K562 (cell line): Measurements from ENCODE around the gene RALGAPA2. TPM values are rescaled to one million over a fixed set of nuclear protein-coding genes. Genes with fewer than 3 reads are reported as not detected.

Experiments
- ATF7 ChIP-seq: fragments of 450-650 bp; IDR thresholded peaks from 2 replicates; pipeline ENCODE4 v1.7.1; 2014; ENCODE audit warnings: mild to moderate bottlenecking, moderate library complexity
- CEBPB ChIP-seq: fragments of 450-650 bp; IDR thresholded peaks from 2 replicates; pipeline ENCODE4 v1.6.1; 2016; ENCODE audit warnings: missing genetic modification characterization, missing compliant biosample characterization
- CEBPG ChIP-seq, 3 experiments: fragments of 200-800 bp in 1 of 3; sonication (Bioruptor generic) in 1 of 3; sonication (generic) in 1 of 3; formaldehyde crosslinking in 1 of 3; IDR thresholded peaks in 2 of 3; conservative IDR thresholded peaks in 1 of 3; 2 replicates each; pipeline versions ENCODE4 v1.6.1 to v1.8.0; 2016 to 2022; ENCODE audit warnings: missing compliant biosample characterization in 2 of 3, missing genetic modification characterization in 2 of 3, mild to moderate bottlenecking in 1 of 3, missing genetic modification reagents in 1 of 3
- CSDE1 ChIP-seq, 2 experiments: fragments of 450-650 bp; IDR thresholded peaks; 2 replicates each; pipeline ENCODE4 v1.6.1; 2016; ENCODE audit warnings: mild to moderate bottlenecking in 1 of 2
- EWSR1 ChIP-seq: fragments of 450-650 bp; IDR thresholded peaks from 2 replicates; pipeline ENCODE4 v1.6.1; 2018; ENCODE audit warnings: borderline replicate concordance, mild to moderate bottlenecking, low read depth, moderate library complexity; ENCODE audit not compliant: partially characterized antibody
- GABPB1 ChIP-seq: sonication (generic); formaldehyde crosslinking; IDR thresholded peaks from 2 replicates; pipeline ENCODE4 v1.8.0; 2022; ENCODE audit warnings: mild to moderate bottlenecking, missing genetic modification reagents
- HLTF ChIP-seq: fragments of 450-650 bp; IDR thresholded peaks from 2 replicates; pipeline ENCODE4 v1.6.1; 2016
- JUNB ChIP-seq: fragments of 450-650 bp; formaldehyde crosslinking; conservative IDR thresholded peaks from 2 replicates; pipeline ENCODE4 v1.4.0; 2020; ENCODE audit warnings: mild to moderate bottlenecking
- KDM4B ChIP-seq, 2 experiments: fragments of 450-650 bp in 1 of 2; sonication (generic) in 1 of 2; IDR thresholded peaks; 2 replicates each; pipeline ENCODE4 v1.6.1; 2016 to 2017; ENCODE audit warnings: borderline replicate concordance in 2 of 2, antibody characterized with exemption in 1 of 2, low read depth in 1 of 2, mild to moderate bottlenecking in 1 of 2
- PHF21A ChIP-seq: fragments of 450-650 bp; IDR thresholded peaks from 2 replicates; pipeline ENCODE4 v1.6.1; 2017; ENCODE audit warnings: low read depth, borderline replicate concordance
- RBM15 ChIP-seq: fragments of 200-400 bp; formaldehyde crosslinking; IDR thresholded peaks from 2 replicates; pipeline ENCODE4 v1.6.1; 2018; ENCODE audit warnings: mild to moderate bottlenecking, low read length, moderate library complexity; ENCODE audit not compliant: insufficient read depth
- TAF1 ChIP-seq: IDR thresholded peaks from 2 replicates; pipeline ENCODE4 v1.6.1; 2011; ENCODE audit warnings: mild to moderate bottlenecking, low read length, moderate library complexity; ENCODE audit not compliant: insufficient read depth, control insufficient read depth, severe bottlenecking; ENCODE audit errors: extremely low read depth
- THRA ChIP-seq: fragments of 450-650 bp; IDR thresholded peaks from 2 replicates; pipeline ENCODE4 v1.6.1; 2017; ENCODE audit warnings: mild to moderate bottlenecking, moderate library complexity
- ZBTB12 ChIP-seq: fragments of 250-450 bp; sonication (Bioruptor Pico); IDR thresholded peaks from 2 replicates; pipeline ENCODE4 v1.4.0; 2020
- ZNF212 ChIP-seq: fragments of 450-650 bp; formaldehyde crosslinking; IDR thresholded peaks from 2 replicates; pipeline ENCODE4 v1.4.0; 2020; ENCODE audit warnings: mild to moderate bottlenecking
- ZNF316 ChIP-seq: fragments of 450-650 bp; IDR thresholded peaks from 2 replicates; pipeline ENCODE4 v1.6.1; 2016
- ZNF511 ChIP-seq: sonication (generic); formaldehyde crosslinking; IDR thresholded peaks from 2 replicates; pipeline ENCODE4 v1.8.0; 2022; ENCODE audit warnings: mild to moderate bottlenecking, missing genetic modification reagents
- polyA plus RNA-seq, 8 experiments: library from polyadenylated mRNA; depleted of rRNA in 4 of 8; stranded (reverse) in 5 of 8; unstranded in 3 of 8; fragments of >200 nt; fragmentation: Nextera tagmentation in 2 of 8; fragmentation: Illumina TruSeq in 1 of 8; extraction: Ambion mirVana in 2 of 8; extraction: Trizol in 1 of 8; gene quantifications; 2 replicates each; pipeline versions ENCODE4 v1.2.1 to v1.2.3, GENCODE V29; 2011 to 2014; ENCODE audit warnings: inconsistent platforms in 1 of 8, missing spikeins in 1 of 8
- total RNA-seq, 7 experiments: library from RNA; depleted of rRNA in 6 of 7; stranded (reverse); fragments of >200 nt in 6 of 7; fragmentation: Illumina TruSeq in 2 of 7; extraction: Trizol in 2 of 7; gene quantifications; 2 replicates each; pipeline versions ENCODE4 v1.2.1 to v1.2.3, GENCODE V29; 2011 to 2021; ENCODE audit warnings: low replicate concordance in 1 of 7
- TF ChIP-seq, protein P1 (sequence below): fragments of 150-350 bp; conservative IDR thresholded peaks from 2 replicates; pipeline ENCODE4 v1.6.1; 2014; ENCODE audit warnings: low read length
- TF ChIP-seq, protein P2 (sequence below), 3 experiments: IDR thresholded peaks in 2 of 3; conservative IDR thresholded peaks in 1 of 3; 2 replicates each; pipeline ENCODE4 v1.5.1; 2011 to 2012; ENCODE audit warnings: low read length in 3 of 3, mild to moderate bottlenecking in 3 of 3, control low read depth in 2 of 3, improper control_type of control experiment in 1 of 3, inconsistent platforms in 1 of 3, low read depth in 1 of 3, mixed read lengths in 1 of 3, moderate library complexity in 1 of 3; ENCODE audit not compliant: insufficient read depth in 2 of 3

The RALGAPA2 gene
- total and polyA plus RNA-seq, 9 of the 15 experiments (the other 6 are each of a cell fraction or from before 2014, with no cell fraction given): 0.35 to 2.7 (median 1.4) TPM

GRCh38 chr20:20466341-20466879 lies 246.0 kb downstream of the RALGAPA2 start (continued):
- TF ChIP-seq, protein P1, sequence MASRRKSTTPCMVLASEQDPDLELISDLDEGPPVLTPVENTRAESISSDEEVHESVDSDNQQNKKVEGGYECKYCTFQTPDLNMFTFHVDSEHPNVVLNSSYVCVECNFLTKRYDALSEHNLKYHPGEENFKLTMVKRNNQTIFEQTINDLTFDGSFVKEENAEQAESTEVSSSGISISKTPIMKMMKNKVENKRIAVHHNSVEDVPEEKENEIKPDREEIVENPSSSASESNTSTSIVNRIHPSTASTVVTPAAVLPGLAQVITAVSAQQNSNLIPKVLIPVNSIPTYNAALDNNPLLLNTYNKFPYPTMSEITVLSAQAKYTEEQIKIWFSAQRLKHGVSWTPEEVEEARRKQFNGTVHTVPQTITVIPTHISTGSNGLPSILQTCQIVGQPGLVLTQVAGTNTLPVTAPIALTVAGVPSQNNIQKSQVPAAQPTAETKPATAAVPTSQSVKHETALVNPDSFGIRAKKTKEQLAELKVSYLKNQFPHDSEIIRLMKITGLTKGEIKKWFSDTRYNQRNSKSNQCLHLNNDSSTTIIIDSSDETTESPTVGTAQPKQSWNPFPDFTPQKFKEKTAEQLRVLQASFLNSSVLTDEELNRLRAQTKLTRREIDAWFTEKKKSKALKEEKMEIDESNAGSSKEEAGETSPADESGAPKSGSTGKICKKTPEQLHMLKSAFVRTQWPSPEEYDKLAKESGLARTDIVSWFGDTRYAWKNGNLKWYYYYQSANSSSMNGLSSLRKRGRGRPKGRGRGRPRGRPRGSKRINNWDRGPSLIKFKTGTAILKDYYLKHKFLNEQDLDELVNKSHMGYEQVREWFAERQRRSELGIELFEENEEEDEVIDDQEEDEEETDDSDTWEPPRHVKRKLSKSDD: no peak
- TF ChIP-seq ATF7: peak; percentile 49; the same call in 1 of the 2 replicates
- no peak for TF ChIP-seq HLTF
- TF ChIP-seq JUNB (CRISPR knock-in tag): no peak
- no peak for TF ChIP-seq CSDE1 (IDR thresholded peaks at IDR 0.05)
- TF ChIP-seq KDM4B (IDR thresholded peaks at IDR 0.05; ENCODE audit: borderline replicate concordance in 2 of 2, low read depth in 1 of 2): no peak
- no peak for TF ChIP-seq ZNF212
- TF ChIP-seq PHF21A: no peak
- TF ChIP-seq GABPB1 (CRISPR knock-in tag): no peak
- TF ChIP-seq CEBPG (CRISPR knock-in tag; IDR thresholded peaks at IDR 0.05): peak; percentile 73
- peak; percentile 73 to 94 for TF ChIP-seq CEBPG (tag; conservative IDR thresholded peaks at IDR 0.05 in 1 of 2, IDR thresholded peaks at IDR 0.05 in 1 of 2)
- peak; percentile 63 for TF ChIP-seq CEBPB
- TF ChIP-seq ZBTB12: no peak
- no peak for TF ChIP-seq EWSR1
- TF ChIP-seq RBM15: no peak
- TF ChIP-seq ZNF511 (CRISPR knock-in tag): no peak
- TF ChIP-seq, protein P2, sequence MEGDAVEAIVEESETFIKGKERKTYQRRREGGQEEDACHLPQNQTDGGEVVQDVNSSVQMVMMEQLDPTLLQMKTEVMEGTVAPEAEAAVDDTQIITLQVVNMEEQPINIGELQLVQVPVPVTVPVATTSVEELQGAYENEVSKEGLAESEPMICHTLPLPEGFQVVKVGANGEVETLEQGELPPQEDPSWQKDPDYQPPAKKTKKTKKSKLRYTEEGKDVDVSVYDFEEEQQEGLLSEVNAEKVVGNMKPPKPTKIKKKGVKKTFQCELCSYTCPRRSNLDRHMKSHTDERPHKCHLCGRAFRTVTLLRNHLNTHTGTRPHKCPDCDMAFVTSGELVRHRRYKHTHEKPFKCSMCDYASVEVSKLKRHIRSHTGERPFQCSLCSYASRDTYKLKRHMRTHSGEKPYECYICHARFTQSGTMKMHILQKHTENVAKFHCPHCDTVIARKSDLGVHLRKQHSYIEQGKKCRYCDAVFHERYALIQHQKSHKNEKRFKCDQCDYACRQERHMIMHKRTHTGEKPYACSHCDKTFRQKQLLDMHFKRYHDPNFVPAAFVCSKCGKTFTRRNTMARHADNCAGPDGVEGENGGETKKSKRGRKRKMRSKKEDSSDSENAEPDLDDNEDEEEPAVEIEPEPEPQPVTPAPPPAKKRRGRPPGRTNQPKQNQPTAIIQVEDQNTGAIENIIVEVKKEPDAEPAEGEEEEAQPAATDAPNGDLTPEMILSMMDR (IDR thresholded peaks at IDR 0.05 in 2 of 3, conservative IDR thresholded peaks at IDR 0.05 in 1 of 3; ENCODE audit: insufficient read depth in 2 of 3, low read depth in 1 of 3, low read length in 3 of 3): no peak
- no peak for TF ChIP-seq TAF1
- TF ChIP-seq THRA: no peak
- no peak for TF ChIP-seq ZNF316
